Mammary epithelial cell (primary cell): Measurements from ENCODE around the gene CHTF8.

ENCODE experiments used
- CTCF ChIP-seq, 2 donors: IDR thresholded peaks in 1 of 2; conservative IDR thresholded peaks in 1 of 2; 2 replicates each; pipeline ENCODE4 v1.5.1; 2011 to 2012; ENCODE audit warnings: inconsistent platforms in 2 of 2, low read length in 2 of 2, mild to moderate bottlenecking in 2 of 2, control low read depth in 1 of 2, low read depth in 1 of 2; ENCODE audit not compliant: insufficient read depth in 1 of 2; ENCODE audit errors: extremely low read depth in 1 of 2
- EZH2 ChIP-seq: IDR thresholded peaks from 2 replicates; pipeline ENCODE4 v1.6.1; 2012; ENCODE audit warnings: low read length, inconsistent platforms, borderline replicate concordance

GRCh38 chr16:69069504-69069903 is 62.9 kb downstream of the CHTF8 start:
- TF ChIP-seq EZH2 (no peak), CTCF (conservative IDR thresholded peaks at IDR 0.05 in 1 of 2, IDR thresholded peaks at IDR 0.05 in 1 of 2; ENCODE audit: extremely low read depth in 1 of 2, insufficient read depth in 1 of 2, low read depth in 1 of 2, low read length in 2 of 2) (no peak)
